M059J (cell line): ENCODE measurements around the gene FBXO15. TPM values are rescaled to one million over a fixed set of nuclear protein-coding genes. Genes with fewer than 3 reads are reported as not detected.

Experiments
- DNase-seq: peaks from one replicate; pipeline ENCODE4 v3.0.0-alpha.2; 2012; ENCODE audit warnings: low read depth
- total RNA-seq: library from RNA; depleted of rRNA; stranded (reverse); fragments of >200 nt; shearing (Covaris generic); gene quantifications from 2 replicates; pipeline ENCODE4 v1.2.3, GENCODE V29; 2014

Gene FBXO15
- total RNA-seq, 1 experiment from 2014 or later, result 0.17 TPM

GRCh38 chr18:74114116-74114515, 33.5 kb downstream of the FBXO15 start:
- peak; percentile 9 for DNase-seq

- DNase-seq, result no peak
Measured at GRCh38 chr18:74113711-74114110, 33.9 kb downstream of the FBXO15 start.

GRCh38 chr18:74110976-74111375, 36.7 kb downstream of the FBXO15 start:
- no peak for DNase-seq

GRCh38 chr18:74110149-74110548, 37.5 kb downstream of the FBXO15 start:
- no peak for DNase-seq

- no peak for DNase-seq
Measured at GRCh38 chr18:74108460-74108859, 39.2 kb downstream of the FBXO15 start.

- DNase-seq, result no peak
Measured at GRCh38 chr18:74097803-74098202, 49.8 kb downstream of the FBXO15 start.

GRCh38 chr18:74092922-74093321, 54.7 kb downstream of the FBXO15 start:
- no peak for DNase-seq

- peak; percentile 26 for DNase-seq
Measured at GRCh38 chr18:74084184-74084855, 63.3 kb downstream of the FBXO15 start.

GRCh38 chr18:74083557-74083952, 64.1 kb downstream of the FBXO15 start:
- no peak for DNase-seq

GRCh38 chr18:74082742-74083556, 64.7 kb downstream of the FBXO15 start:
- DNase-seq, result no peak

- peak; percentile 59 for DNase-seq
Measured at GRCh38 chr18:74081966-74082741, 65.5 kb downstream of the FBXO15 start.

GRCh38 chr18:74078257-74078656, 69.4 kb downstream of the FBXO15 start:
- no peak for DNase-seq

GRCh38 chr18:74074668-74075564, 72.7 kb downstream of the FBXO15 start:
- no peak for DNase-seq

GRCh38 chr18:74073957-74074667, 73.5 kb downstream of the FBXO15 start:
- peak; percentile 43 for DNase-seq

GRCh38 chr18:74069178-74070050, 78.2 kb downstream of the FBXO15 start:
- DNase-seq, result no peak

- DNase-seq, result no peak
Measured at GRCh38 chr18:74068296-74068695, 79.3 kb downstream of the FBXO15 start.

GRCh38 chr18:74066018-74066417, 81.6 kb downstream of the FBXO15 start:
- DNase-seq, result no peak

- DNase-seq, result no peak
Measured at GRCh38 chr18:74065366-74065765, 82.3 kb downstream of the FBXO15 start.

GRCh38 chr18:74064510-74064909, 83.1 kb downstream of the FBXO15 start:
- no peak for DNase-seq

- DNase-seq, result no peak
Measured at GRCh38 chr18:74063557-74063956, 84.1 kb downstream of the FBXO15 start.
